NCI-H460 (cell line): ENCODE measurements around the gene ITGB2. TPM values are rescaled to one million over a fixed set of nuclear protein-coding genes. Genes with fewer than 3 reads are reported as not detected.

Experiments used
- DNase-seq: peaks from one replicate; pipeline ENCODE4 v3.0.0-alpha.2; 2016; ENCODE audit warnings: low read depth; ENCODE audit errors: extremely low read depth
- total RNA-seq: library from RNA; depleted of rRNA; stranded (reverse); fragments of >200 nt; shearing (Covaris generic); gene quantifications from 2 replicates; pipeline ENCODE4 v1.2.3, GENCODE V29; 2014

The ITGB2 gene
- total RNA-seq, 1 experiment from 2014 or later: 0.92 TPM

DNA sequence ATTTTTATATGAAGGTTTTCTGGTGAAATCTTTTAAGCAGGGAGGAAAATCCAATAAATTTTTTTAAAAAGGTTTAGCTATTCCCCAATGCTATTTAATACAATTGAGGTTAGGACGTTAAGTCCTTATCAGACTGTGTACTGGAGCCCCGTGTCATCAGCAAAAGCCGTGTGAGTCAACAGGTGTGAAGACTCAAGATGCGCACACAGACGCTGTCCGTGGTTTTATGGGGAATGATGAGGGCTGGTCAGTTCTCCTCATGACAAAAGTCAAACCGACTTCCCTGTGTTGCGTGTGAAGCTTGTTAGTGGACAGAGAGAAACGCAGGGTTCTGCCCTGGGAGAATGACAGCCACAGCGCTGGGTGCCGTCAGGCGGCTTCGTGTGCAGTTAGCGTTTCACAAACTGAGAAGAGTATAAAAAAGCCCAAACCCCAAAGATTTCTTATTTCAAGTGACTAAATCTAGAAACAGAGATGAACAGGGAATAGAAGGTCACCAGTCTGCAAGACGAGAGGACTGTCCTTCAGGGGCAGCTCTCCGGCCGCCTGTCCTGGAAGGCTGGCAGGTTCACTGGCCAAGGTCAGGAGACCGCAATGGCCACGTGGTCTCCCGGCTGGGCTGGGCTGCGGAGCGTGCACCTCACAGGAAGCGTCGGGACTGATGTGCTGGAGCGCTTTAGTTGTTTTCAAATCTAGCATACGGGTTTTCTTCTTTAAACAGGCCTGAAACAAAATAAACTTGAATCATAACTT is 69.6 kb downstream of the ITGB2 start:
- no peak for DNase-seq

DNA sequence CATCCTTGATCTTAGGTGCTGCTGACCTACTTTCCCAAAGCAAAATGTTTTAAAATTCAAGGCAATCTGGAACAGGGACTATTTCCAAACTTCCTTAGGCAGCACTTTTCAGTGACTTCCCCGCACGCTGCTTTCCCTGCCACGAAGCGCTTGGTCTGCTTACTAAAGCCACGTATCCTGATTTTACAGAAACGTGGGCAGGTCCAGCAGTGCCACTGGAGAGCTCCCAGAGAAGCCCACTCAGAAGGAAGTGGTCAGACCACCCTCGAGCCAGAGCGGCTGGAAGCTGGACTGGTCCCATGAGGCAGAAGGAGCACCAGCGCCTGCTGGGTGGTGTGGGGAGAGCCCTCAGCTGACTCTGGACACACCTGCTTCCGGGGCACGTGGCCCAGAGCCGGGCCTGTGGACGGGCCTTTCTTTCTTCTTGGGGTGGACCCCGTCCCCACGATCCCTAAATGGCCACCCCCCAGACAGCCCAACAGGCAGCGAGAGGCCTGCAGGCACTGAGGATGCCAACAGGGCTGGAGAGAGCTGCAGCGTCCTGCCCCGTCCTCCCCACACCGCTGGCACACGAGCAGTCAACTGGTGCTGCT is 70.4 kb downstream of the ITGB2 start:
- no peak for DNase-seq

DNA sequence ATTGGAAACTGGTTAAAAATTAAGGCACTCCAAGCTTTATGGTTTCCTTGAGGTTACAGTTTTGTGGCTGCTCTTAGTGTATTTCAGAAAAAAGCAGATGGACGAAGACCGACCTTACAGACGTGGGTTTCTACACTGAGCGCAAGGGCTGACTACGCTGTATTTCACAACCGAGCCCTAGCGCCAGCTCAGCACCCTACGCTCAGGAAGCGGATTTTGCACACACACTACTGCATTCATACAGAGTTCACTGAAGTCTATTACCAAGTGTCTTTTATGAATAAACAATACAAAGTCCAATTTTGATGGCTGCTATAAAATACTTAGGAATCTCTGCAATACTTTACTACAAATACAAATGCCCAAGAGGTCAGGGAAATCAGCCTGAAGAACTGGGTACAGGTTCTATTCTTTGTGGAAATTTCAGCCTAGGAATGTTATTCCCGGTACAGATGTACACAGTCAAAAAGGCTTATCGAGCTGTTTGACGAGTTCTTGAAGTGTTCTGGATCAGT is 71.0 kb downstream of the ITGB2 start:
- no peak for DNase-seq

DNA sequence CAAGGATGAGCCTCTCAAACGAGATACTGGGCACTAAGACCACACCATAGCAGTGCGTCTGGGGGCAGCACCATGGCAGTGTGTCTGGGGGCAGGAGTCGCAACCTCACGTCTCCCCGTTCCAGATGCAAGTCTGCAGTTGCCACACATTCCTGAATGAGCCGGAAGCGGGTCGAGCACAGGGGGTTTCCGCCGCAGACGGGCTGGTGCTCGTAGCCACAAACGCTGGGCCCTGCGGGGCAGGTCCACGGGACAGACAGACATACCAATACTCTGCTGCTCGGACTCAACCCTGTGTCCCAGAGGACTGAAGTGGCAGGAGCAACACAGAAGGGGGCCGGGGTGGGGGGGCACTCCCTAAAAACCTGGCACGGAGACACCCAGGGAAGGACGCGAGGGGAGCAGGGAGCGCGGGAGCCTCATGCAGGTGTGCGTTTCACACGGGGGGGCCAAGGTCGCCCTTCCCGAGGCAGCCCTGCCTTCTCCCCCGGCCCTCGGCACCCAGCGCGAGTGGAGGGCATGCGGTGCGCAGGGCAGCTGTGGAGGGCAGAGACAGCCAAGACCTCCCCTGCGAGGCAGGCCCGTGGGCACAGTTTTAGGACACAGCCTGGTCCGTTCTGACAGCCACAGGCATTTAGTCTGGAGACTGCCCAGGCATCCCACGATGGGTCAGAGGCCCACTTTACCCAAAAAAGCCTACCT is 71.7 kb downstream of the ITGB2 start:
- no peak for DNase-seq

DNA sequence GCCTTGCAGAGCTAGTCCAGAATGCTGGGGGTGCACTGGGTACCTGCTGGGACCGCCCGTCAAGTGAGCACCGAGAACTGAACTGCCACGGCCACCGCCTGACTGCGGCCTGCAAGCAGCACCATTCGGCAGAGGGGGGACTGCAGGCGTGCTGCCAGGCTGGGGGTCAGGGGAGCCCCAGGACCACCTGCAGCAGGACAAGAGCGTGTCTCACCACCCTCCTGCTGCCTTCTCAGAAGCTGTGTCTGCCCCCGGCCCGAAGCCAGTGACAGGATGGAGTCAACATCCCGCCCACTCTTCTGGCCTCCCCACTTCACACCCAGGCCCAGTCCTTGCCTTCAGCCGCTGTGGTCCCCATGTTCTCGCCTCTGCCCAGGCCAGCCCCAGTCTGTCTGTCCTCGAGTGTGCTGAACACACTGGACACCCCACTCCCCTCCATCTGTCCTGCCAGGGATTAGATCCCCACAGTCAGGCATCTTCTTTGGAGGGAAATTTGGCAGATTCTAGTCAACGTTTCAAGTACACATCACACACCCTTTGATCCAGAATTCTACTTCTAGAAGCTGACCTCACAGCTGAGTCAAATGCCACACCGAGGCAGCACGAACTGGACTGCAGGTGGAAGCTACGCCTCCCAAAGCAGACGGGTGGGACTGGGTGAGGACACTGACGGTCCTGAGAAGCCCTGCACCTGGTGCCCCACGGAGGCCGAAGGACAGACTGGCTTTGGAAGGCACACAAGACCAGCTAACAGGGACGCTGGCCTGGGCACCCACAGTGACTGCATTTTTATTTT is 73.2 kb downstream of the ITGB2 start:
- no peak for DNase-seq

DNA sequence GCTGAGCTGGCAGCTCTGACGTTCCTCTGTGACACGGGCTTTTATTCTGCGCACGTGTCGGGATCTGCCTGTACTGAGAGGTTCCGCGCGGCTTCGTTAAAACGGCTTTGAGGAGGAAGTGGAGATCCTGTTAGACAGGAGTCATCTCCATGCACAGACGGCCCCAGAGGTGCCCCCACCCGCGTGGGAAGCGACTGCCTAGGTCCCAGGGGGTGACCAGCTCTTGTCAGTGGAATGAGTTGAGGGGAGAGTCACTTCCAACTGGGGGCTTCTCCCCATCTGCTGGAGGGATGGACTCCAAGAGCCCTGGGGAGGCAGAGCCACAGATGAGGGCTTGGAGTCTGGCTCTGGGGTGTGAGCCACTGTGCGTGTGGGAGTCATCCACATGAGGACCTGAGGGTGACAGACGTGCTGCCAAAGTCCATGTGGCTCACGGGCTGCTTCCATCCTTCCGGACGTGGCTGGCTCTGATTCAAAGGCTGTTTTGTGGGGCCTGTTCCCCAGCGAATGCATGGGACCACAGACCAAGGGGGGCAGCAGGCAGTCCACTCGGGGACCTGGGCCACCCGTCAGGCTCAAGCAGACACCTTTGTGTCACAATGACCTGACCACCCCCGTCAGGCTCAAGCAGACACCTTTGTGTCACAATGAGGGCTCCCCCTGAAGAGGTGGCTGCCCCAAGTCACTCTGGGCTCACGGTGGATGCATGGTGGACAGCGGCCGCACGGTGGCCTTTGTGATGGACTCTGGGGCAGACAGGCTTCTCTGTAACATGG is 74.0 kb downstream of the ITGB2 start:
- no peak for DNase-seq

DNA sequence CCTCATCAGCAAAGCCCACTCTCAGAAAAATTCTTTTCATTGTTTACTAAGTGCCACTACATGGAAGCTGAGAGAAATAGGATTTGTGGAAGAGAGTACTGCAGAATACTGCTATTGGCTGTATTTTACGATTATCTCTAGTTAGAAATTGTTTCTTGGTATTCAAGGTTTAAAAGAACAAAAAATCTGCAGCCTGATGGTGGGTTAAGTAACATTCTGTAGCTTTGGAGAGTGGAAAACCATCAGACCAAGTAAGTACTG is 74.5 kb downstream of the ITGB2 start:
- DNase-seq: no peak

DNA sequence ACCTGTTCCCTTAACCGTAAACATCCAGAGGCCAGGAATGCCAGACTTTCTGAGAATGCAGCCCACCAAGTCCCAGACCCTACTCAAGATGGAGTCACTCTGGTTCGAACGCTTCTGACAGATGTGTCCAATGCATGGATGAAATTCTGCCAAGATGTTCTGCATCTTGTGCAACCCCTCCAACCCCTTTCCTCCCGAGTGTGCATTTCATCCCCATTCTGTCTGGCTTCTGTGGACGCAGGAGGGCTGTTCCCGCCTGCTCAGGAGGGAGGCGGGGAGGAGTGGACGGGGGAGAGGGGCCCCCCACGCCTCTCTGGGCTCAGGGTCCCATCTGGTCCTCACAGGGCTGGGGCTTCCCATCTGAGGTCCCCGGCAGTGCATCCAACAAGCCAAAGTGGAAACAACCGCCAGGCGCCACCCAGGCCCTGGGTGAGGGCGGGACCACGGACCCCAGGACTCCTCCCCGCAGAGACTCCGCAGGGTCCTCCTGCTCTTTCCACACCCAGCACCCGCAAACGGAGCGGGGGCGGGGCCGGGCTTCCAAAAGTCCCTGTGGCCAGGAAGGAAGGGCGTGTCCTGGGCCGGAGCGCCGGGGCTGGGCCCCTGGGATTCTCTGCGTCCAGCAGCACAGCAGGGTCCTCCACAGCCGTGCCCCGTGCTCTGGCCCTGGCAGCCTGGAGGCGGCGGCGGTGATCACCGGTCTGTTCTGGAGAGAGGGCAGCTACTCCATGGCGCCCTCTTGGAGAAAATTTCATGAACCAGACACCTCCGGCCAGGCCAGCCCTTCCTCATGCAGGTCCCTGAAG is 75.1 kb downstream of the ITGB2 start:
- DNase-seq: peak; percentile 30

DNA sequence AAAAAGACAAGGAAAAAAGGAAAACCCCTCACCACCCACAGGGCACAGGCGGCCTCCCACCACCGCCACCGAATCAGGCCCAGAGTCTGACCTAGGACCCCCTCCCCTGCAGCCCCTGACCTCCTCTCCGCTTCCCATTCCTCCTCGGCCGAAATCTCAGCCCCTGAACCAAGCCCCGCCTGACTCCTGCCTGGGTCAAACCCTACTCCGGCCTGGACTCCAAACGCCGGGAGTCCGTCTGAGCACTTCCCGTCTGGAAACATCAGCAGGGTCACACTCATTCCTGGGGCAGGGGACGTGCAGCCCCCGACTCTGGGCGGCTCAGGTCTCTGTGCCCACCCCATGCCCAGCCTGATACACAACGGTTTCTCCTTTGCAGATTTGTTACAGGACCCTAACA is 76.4 kb downstream of the ITGB2 start:
- DNase-seq: no peak

DNA sequence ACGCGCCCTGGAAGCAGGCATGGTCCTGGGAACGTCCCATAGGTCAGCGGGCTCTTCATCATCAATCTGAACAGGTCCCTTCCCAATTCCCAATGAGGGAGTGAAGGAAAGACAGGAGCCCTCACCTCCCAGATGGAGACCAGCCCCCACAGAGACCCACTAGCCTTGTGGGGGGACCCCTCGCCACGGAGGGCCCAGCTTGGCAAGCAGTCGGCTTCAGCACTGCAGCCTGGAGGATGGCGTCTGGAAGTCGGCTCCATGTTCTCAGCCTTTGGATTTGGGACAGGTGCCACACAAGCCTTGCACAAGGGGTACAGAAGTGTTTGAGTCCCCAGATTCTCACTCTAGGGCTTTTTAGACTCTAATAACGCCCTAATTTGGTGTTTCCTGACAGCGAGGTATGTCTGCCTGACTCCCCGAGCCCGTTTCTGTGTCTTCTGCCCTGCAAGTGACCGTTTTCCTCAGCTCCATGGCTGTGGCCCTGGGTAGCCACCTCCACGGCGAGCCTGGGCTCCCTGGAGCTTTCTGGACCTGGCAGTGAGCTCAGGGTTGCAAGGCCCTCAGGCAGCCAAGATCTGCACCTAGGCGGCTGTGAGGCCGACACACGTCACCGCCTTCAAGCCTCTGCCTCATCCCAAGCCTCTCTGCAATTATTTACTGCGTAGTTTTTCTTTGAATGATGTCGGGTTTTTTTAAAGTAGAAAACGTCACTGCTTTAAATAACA is 77.8 kb downstream of the ITGB2 start:
- no peak for DNase-seq

DNA sequence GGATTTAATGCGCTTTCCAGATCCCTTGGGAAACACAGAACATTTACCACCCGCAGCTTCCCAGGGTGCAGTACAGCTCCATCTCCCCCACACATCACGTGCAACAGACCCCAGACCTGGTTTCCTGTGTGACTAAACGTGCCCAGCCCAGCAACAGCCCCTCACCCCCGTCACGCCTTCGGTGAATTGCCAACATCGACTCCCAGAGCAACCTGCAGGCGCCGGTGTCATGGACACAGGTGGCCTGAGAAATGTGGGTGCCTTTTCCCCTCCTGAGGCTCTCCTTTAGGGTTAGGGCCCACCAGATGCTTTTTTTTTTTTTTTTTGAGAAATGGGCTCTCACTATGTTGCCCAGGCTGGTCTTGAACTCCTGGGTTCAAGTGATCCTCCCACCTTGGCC is 78.6 kb downstream of the ITGB2 start:
- no peak for DNase-seq

DNA sequence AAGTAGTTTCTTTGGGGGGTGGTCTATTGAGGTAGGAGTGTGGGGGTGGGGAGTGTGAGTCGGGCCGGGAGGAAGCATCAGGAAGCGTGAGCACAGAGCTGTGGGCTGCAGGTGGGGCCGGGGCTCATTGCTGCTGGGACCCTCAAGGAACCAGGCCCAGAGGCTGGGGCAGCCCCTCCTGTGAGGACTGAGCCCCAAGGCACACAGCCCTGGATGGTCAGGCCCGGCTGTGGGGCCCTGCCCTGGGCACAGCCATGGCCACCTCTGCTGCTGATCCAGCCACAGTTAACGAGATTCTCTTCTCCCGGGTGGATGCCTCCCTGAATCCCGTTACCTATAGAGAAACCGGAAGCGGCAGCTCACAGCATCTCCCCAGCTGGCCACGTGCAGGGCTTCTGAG is 79.9 kb downstream of the ITGB2 start:
- DNase-seq: no peak

DNA sequence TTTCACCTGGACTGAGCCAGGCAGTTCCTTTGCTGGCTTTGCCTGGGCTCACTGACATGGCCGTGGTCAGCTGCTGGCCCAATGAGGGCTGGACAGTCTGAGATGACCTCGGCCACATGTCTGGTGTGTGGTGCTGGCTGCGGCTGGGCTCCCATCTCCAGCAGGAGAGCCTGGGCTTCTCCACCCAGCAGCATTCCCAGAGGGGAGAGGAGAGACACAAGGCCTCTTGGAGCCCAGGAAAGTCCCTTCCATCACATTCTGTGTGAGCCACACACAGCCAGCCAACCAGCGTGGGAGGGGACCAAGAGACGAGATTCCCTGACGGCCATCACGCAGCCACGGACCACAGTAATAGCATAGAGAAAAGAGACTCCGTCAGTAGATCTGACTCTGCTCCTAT is 81.7 kb downstream of the ITGB2 start:
- no peak for DNase-seq

DNA sequence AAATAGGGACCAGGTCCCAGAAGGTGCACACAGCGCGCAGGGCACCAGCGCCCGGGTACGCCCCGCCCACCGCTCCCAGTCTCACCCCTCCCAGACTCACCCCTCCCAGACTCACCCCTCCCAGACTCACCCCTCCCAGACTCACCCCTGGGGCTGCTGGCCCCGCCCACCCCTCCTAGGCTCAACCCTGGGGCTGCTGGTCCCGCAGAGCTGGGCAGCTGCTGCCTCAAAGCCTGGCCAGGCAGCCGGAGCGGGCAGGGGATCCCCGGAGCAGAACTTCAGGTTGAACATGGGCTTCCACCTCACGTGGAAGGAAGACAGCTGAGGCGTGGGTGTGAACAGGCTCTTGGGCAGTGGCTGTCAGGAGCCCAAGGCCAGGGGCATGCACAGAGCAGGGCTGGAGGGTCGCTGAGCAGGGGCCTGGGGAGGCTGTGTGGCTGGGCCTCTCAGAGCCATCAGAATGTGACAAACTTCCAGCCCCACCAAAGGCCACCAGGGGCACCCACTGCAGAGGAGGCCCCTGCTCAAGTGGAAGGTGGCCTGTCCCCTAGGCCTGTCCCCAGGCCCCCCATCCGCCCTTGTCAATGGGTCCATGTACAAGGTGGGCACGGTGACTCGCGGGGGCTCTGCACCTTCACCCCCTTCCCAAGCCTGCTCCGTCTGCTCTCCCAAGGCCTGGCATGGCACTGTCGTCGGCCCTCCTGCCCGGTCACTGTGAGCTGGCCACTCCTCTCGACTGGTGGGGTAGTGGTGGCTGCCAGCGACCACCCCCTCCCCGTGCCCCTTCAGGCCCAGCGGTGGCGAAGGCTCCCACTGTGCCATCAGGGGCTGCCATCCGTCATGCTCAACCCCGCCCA is 82.4 kb downstream of the ITGB2 start:
- DNase-seq: no peak

DNA sequence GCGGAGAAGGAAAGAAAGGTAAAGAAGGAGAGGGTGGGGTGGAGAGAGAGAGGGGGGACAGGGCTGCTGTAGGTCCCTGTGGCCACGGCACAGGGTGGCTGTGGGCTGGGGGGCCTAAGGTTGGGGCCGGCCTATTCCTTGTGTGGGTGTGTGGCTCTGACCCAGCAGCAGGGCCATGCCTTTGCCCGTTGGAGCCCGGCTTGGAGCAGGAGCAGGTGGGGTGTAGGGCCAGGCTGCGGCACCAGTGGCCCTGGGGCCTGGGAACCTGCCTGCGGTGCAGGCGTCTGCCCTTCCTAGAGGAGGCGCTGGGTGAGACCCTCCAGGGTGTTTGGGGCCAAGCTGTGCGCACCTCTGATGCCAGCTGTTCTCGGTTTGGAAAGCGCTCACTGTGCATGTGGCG is 83.2 kb downstream of the ITGB2 start:
- DNase-seq: no peak

DNA sequence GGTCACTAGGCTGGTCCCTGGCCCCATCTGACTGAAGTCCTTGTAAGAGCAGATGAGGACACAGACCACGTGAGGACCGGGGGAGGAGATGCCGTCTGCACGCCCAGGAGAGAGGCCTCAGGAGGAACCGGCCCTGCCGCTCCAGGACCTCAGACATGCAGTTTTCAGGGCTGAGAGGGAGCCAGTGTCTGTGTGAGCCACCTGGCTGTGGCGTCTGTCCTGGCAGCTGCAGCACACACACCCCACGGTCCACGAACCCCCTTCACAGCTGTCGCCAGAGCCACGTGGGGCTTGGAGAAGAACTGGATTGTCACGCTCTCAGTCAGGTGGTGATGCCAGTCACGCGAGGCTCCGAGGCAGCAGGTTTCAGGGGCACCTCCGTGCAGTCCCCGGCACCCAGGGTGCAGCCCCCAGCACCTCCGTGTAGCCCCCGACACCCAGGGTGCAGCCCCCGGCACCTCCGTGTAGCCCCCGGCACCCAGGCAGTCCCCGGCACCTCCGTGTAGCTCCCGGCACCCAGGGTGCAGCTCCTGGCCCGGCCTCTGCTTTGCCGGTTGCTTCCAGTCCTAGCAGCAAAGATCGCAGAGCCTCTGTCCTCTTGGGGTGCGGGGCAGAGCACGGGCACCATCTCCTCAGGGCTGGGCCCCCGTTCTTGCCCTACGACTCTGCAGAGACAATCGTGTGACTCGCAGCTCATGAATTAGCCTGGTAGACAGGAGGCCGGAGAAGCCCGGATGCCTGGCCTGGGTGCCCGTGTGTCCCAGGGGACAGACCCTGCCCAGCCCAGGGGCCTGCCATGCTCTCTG is 83.8 kb downstream of the ITGB2 start:
- no peak for DNase-seq

DNA sequence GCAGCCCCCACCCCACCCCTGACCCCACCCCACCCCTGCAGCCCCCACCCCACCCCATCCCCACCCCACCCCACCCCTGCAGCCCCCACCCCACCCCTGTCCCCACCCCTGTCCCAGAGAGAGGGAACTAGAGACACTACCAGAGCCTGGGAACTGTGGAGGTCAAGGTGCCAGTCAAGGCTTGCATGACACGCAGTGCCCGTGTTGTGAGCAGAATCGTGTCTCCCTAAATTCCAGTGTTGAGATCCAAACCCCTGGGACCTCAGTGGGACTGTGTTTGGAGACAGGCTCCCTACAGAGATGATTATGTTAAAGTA is 84.4 kb downstream of the ITGB2 start:
- DNase-seq: no peak
